Breast epithelium (tissue), 3 donors: ENCODE data around the gene PASK.

ENCODE experiments used
- POLR2A ChIP-seq: fragments of 450-650 bp; IDR thresholded peaks from one replicate; pipeline ENCODE4 v1.6.1; 2016; ENCODE audit warnings: antibody characterized with exemption, mild to moderate bottlenecking, moderate library complexity
- POLR2AphosphoS5 ChIP-seq, 3 donors: sonication (generic); formaldehyde crosslinking; IDR thresholded peaks; one replicate each; pipeline ENCODE4 v1.6.1; 2017; ENCODE audit warnings: antibody characterized with exemption in 3 of 3
- TF ChIP-seq, protein P1 (sequence below), 3 donors: fragments of 450-650 bp; IDR thresholded peaks; one replicate each; pipeline ENCODE4 v1.5.1; 2016 to 2017; ENCODE audit warnings: antibody characterized with exemption in 3 of 3, mild to moderate bottlenecking in 3 of 3, moderate library complexity in 3 of 3

DNA sequence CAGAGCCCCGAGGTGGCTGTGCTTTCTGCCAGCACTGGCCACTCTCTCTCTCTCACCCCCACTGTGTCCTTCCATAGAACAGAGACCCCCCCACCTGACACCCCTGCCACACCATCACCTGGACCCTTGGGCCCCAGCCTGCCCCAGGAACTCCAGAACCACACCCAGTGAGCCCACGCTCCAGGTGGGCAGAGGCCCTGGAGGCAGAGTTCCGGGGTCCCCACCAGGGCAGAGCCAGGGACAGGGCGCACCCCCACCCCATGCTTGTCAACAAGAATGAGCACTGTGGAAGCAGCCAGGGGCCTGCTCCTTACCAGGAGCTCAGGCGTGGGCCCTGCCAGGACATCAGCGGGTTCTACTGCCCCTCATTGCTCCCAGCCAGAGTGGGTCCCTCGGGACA is 14.6 kb downstream of the PASK start:
- TF ChIP-seq POLR2A (no peak), POLR2AphosphoS5 (IDR thresholded peaks at IDR 0.05) (no peak)
- TF ChIP-seq, protein P1, sequence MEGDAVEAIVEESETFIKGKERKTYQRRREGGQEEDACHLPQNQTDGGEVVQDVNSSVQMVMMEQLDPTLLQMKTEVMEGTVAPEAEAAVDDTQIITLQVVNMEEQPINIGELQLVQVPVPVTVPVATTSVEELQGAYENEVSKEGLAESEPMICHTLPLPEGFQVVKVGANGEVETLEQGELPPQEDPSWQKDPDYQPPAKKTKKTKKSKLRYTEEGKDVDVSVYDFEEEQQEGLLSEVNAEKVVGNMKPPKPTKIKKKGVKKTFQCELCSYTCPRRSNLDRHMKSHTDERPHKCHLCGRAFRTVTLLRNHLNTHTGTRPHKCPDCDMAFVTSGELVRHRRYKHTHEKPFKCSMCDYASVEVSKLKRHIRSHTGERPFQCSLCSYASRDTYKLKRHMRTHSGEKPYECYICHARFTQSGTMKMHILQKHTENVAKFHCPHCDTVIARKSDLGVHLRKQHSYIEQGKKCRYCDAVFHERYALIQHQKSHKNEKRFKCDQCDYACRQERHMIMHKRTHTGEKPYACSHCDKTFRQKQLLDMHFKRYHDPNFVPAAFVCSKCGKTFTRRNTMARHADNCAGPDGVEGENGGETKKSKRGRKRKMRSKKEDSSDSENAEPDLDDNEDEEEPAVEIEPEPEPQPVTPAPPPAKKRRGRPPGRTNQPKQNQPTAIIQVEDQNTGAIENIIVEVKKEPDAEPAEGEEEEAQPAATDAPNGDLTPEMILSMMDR (IDR thresholded peaks at IDR 0.05), result no peak
